ENCODE data around the gene RIPOR2. TPM values are rescaled to one million over a fixed set of nuclear protein-coding genes. Genes with fewer than 3 reads are reported as not detected.
A peak's percentile ranks its signal among the peaks of the same experiment; 100 is the strongest.

The RIPOR2 gene
- total and polyA plus RNA-seq, 2 experiments from 2014 or later, result 9.5 to 22.5 TPM

- peak; percentile 11 for ATAC-seq
- peaks cover 5% of the 10 kb centered on the region; the same call in 1 of the 2 replicates for H3K79me2 ChIP-seq (replicated peaks; ENCODE audit: insufficient read depth)
Measured at GRCh38 chr6:24909241-24910216, 26.2 kb downstream of the RIPOR2 start.

GRCh38 chr6:24908650-24909035, 27.1 kb downstream of the RIPOR2 start:
- peaks cover 39% of the 10 kb centered on the region for H3K4me1 Mint-ChIP-seq
- ATAC-seq, result no peak
- no peaks in the 10 kb centered on the region; the same call in 2 of the 3 replicates for H3K9me3 Mint-ChIP-seq
- H3K9me2 ChIP-seq (ENCODE audit: insufficient read depth), result peaks cover 9% of the 10 kb centered on the region
- H3K4me3 Mint-ChIP-seq, result no peak overlapping the region; the same call in 2 of the 3 replicates
- DNase-seq (ENCODE audit: low spot score), result no peak
- no peaks in the 10 kb centered on the region for H3K36me3 ChIP-seq (ENCODE audit: insufficient read depth)
- no peak overlapping the region for H3K4me3 ChIP-seq
- peaks cover 8% of the 10 kb centered on the region; the same call in 1 of the 2 replicates for H4K20me1 ChIP-seq (replicated peaks; ENCODE audit: insufficient read depth)
- no peaks in the 10 kb centered on the region; the same call in 2 of the 3 replicates for H3K36me3 Mint-ChIP-seq (ENCODE audit: low read depth)
- peaks cover 46% of the 10 kb centered on the region for H3K27me3 ChIP-seq (ENCODE audit: insufficient read depth)
- no peak overlapping the region for H3K27ac ChIP-seq (ENCODE audit: low read depth)
- no peak overlapping the region for H3K4me2 ChIP-seq
- peaks cover 5% of the 10 kb centered on the region; the same call in 1 of the 2 replicates for H3K79me2 ChIP-seq (replicated peaks; ENCODE audit: insufficient read depth)
- H3K27ac Mint-ChIP-seq, result no peak overlapping the region
- no peak overlapping the region for H2AFZ ChIP-seq
- no peaks in the 10 kb centered on the region; the same call in 1 of the 2 replicates for H3F3A ChIP-seq (replicated peaks; ENCODE audit: low read depth)
- TF ChIP-seq POLR2AphosphoS5 (IDR thresholded peaks at IDR 0.05; ENCODE audit: low read depth) (no peak), JUNB (IDR thresholded peaks at IDR 0.05; ENCODE audit: unreplicated experiment) (no peak), NANOG (IDR thresholded peaks at IDR 0.05; ENCODE audit: borderline replicate concordance) (no peak), REST (IDR thresholded peaks at IDR 0.05; ENCODE audit: unreplicated experiment) (no peak), STAT1 (IDR thresholded peaks at IDR 0.05; ENCODE audit: unreplicated experiment) (no peak), ZNF114 (CRISPR knock-in tag; IDR thresholded peaks at IDR 0.05) (no peak), CREB1 (CRISPR knock-in tag; IDR thresholded peaks at IDR 0.05; ENCODE audit: low read depth) (no peak), EZH2 (IDR thresholded peaks at IDR 0.05; ENCODE audit: low read depth, unreplicated experiment) (no peak), EZH2phosphoT487 (IDR thresholded peaks at IDR 0.05; ENCODE audit: unreplicated experiment) (no peak), ETS1 (IDR thresholded peaks at IDR 0.05) (no peak)
- H3K4me1 ChIP-seq (ENCODE audit: insufficient read depth), result peaks cover 43% of the 10 kb centered on the region
- H3K27me3 Mint-ChIP-seq (ENCODE audit: insufficient read depth, low read depth, poor library complexity), result peaks cover 35% of the 10 kb centered on the region

More at GRCh38 chr6:24909241-24910216, 26.2 kb downstream of the RIPOR2 start:
- H3K4me3 ChIP-seq, result peak overlapping the region; percentile 92
- DNase-seq (ENCODE audit: low spot score), result peak; percentile 37
- H3K9me2 ChIP-seq (ENCODE audit: insufficient read depth), result peaks cover 12% of the 10 kb centered on the region
- H4K20me1 ChIP-seq (replicated peaks; ENCODE audit: insufficient read depth), result peaks cover 8% of the 10 kb centered on the region; the same call in 1 of the 2 replicates
- Mint-ChIP-seq H3K4me3 (peak overlapping the region; percentile 83), H3K27me3 (ENCODE audit: insufficient read depth, low read depth, poor library complexity) (peaks cover 33% of the 10 kb centered on the region), H3K4me1 (peaks cover 39% of the 10 kb centered on the region), H3K9me3 (no peaks in the 10 kb centered on the region; the same call in 2 of the 3 replicates), H3K27ac (no peak overlapping the region), H3K36me3 (ENCODE audit: low read depth) (no peaks in the 10 kb centered on the region; the same call in 2 of the 3 replicates)
- H3K4me1 ChIP-seq (ENCODE audit: insufficient read depth), result peaks cover 43% of the 10 kb centered on the region
- H3K36me3 ChIP-seq (ENCODE audit: insufficient read depth), result no peaks in the 10 kb centered on the region
- peak overlapping the region; percentile 84; the same call in 1 of the 2 replicates for H2AFZ ChIP-seq
- peak overlapping the region; percentile 100 for H3K4me2 ChIP-seq
- TF ChIP-seq EZH2phosphoT487 (IDR thresholded peaks at IDR 0.05; ENCODE audit: unreplicated experiment) (no peak), CTCF (conservative IDR thresholded peaks at IDR 0.05; ENCODE audit: low read depth in 2 of 2) (peak in 1 of 2 experiments; percentile 43; a peak in 2 of 4 replicates)
- no peaks in the 10 kb centered on the region; the same call in 1 of the 2 replicates for H3F3A ChIP-seq (replicated peaks; ENCODE audit: low read depth)
- no peak overlapping the region for H3K27ac ChIP-seq (ENCODE audit: low read depth)
- peaks cover 46% of the 10 kb centered on the region for H3K27me3 ChIP-seq (ENCODE audit: insufficient read depth)

Data from GM23338 (cell line).